ENCODE results near the gene NET1.

NET1 gene

DNA sequence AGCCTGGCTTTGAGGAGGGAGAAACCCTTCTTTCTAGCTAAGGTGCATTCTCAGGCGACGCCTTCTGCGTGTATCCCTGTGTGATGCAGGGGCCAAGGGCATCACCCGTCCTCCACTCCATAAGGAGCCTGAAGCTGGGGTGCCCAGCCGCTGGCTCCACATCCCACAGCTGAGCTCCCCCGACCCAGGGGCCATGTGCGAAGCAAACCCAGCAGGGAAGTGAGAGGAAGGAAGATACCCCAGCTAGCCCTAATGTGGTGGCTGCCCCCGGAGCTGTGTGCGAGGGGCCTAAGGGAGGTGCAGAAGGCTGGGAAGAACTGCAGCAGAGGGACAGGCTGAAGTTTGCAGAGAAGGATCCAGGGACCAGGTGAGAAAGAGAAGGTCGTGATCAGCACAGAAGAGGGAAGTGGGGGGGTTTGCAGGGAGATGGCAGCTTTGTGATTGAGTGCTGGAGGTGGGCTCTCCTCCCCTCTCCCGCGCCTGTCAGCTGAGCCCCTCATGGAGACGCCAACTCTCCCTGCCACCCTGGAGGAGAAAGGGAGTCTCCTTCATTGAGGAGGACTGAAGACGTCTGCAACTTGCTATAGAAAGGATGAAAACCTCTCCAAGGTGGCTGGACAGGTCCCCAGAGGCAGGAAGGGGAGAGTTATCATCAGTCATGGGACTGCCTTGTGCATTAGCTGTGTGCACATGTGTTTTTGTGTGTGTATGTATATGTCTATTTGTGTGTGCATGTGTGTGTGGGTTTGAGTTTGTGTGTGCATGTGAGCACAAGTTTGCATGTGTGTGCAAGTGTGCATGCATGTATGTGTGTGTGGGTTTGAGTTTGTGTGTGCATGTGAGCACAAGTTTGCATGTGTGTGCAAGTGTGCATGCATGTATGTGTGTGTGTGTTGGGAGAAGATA is 90.5 kb downstream of the NET1 start:
- DNase-seq, result no peak

DNA sequence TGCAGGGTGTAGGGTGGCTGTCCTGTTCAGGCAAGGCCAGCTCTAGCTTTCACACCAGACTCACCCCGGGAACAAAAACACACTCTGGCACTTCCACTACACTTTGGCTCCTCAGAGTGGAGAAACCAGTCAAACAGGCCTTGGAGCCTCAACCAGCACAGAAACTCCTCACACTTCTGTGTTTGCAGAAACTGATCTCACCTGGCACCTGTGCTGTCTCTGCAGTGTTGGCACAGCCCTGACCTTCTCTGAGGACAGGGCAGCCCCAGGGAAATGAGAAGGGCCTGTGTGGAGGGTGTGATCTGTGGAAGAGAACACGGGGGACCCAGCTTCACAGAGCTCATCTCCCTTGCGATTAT is 91.1 kb downstream of the NET1 start:
- DNase-seq, result no peak

DNA sequence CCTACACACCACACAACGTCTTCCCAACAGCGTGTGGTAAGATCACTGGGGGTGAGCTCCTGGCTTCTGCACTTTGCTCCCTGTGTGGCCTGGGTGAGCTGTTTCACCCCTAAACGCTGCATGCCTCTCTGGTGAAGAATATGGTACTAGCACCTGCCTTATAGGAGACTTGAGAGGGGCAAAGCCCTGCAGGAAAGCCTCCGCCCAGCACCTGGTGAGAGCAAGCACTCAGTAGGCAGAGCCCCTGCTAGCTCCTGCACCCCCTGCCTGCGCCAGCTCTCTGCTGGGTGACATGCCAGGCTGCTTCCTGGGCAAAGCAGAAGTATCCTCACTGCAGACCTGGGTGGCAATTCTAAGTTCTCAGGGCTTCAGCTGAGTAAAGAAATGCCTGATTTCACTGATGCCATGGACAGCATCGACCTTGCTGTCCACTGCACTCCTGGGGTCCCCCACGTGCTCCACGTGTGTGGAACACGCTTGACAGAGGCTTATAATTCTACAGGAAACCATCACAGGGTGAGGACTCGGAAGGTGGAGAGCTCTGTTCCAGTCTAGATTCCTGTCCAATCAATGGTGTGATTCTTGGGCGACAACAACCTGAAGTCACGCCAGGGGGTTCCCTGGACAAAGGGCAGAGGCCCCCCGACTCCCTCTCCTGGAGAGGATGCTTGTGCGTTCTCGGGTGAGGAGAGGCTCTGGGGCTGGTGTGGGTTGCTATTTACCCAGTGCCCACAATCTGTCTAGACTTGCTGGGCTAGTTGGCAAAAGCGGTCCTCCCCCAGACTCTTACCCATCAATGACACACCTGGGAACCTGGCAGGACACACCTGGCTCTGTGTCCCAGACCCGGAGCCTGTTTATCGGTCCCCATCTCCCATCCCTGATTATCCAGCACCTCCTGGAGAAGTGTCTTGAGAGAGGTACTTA is 92.1 kb downstream of the NET1 start:
- DNase-seq, result no peak

DNA sequence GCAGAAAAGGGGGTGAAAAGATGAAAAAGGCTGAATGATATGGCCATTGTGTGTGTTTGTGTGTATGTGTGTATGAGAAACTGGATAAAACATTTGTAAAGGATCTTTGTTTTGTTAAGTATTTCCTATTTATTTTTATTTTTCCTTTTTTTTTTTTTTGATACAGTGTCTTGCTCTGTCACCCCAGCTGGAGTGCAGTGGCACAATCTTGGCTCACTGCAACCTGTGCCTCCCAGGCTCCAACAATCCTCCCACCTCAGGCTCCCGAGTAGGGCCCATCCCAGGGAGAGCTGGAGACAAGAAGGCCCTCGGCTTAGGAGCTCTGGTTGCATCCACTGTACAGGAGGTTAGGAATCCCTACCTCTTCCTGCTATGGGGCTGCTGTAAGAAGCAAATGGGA is 93.9 kb downstream of the NET1 start:
- no peak for DNase-seq

DNA sequence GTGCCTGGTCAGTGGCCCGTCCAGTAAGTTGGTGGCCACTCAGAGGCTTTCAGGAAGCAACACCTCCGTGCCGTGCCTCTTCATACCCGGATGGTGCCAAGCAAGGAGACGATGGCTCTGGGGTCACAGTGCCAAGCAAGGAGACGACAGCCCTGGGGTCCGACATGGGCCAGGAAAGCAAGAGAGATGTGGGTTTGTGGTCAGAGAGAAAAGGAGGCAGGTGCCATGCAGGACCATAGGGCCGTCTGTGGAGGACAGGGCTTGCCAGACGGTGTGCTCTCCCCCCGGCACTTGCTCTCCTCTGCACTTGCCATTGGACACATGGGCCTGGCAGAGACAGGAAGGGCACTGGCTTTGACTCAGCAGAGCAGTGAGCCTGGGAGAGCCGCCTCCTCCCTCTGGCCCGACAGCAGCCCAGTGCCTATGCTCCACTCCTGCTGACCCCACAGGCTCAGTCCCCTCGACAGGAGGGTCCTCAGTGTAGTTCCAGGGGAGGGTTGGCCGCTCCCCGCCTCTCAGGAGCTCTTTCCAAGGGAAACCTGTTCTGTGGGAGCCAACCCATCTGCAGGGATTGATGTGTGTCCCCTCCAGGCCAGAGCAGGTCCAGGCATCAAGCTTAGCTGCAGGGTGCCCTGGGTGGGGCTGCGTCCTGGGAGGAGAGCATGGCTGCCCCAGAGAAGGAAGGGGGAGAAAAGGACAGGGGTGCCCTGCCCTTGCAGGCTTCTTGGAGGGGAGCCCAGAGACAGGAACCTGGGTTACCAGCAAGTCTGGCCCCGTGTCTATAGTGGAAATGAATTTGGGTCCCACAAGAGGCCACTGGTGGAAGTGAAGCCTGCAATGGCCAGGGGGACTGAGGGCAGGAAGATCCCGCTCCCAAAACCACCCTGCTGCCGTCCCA is 94.6 kb downstream of the NET1 start:
- DNase-seq, result no peak

DNA sequence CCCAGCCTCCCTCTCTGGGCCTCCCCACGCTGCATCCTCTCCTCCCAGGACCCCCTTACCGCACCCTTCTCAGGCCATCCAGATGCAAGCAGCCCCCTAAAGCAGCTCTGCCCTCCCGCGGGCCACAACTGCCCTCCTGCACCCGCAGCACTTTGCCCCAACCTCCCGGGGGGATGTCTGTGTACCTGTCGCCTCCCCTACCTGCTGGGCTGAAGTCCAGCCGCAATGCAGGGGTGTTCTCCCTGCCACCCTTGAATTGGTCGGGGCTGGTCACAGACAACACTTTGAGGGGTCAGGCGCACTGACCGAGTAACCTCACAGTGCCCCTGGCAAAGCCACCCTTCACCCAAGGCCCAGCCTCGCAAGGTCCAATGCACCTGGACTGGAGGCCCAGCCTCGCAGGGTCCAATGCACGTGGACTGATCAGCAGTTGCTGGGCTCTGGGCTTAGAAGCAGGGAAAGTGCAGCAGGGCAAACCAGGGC is 95.3 kb downstream of the NET1 start:
- DNase-seq, result no peak

DNA sequence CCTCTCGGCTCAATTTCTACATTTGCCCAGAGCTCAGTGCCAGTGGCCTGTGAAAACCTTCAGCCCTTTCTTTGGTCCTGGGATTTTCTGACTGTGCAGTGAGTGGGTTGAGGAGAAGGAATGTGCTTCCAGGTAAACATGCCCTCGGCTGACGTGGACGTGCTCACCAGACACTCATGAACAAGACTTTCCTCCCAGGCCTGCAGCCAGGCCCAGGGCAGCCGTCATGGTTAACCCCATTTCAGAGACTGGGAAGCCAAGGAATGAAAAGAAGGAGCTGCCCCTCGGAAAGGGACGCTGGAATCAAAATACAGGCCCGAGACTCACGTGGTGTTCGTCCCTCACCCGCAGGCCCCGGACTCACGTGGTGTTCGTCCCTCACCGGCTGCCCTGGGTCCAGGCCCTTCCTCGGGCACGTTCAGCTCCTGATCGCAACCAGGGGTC is 95.8 kb downstream of the NET1 start:
- DNase-seq, result no peak
